ENCODE measurements around the gene TAB3.
A peak's percentile ranks its signal among the peaks of the same experiment; 100 is the strongest.

Gene TAB3

GRCh38 chrX:30900227-30900626, 11.2 kb upstream of the TAB3 start:
- Mint-ChIP-seq H3K4me1 (ENCODE audit: low read depth) (peaks cover 23% of the 10 kb centered on the region), H3K36me3 (ENCODE audit: low read depth) (no peaks in the 10 kb centered on the region), H3K9me3 (no peaks in the 10 kb centered on the region), H3K4me3 (peak overlapping the region; percentile 41), H3K27ac (no peak overlapping the region), H3K27me3 (ENCODE audit: low read depth) (peaks cover 10% of the 10 kb centered on the region)
- DNase-seq (ENCODE audit: low spot score): peak; percentile 16

DNA sequence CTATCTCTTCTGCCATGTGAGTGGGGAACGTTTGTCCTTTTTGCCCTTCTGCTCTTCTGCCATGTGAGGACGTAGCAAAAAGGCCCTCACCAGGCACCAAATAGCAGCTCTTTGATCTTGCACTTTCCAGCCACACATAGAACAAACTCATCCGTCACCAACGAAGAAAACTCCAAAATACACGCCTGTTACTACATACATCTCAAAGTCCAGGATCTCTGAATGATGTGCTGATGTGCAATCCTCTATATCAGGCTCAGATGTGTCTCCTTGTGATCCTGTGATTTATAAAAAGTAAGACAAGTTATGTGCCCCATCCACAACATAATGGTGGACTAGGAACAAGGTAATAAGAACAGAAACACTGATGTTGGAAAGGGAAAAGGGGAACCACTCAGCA, 9.8 kb upstream of the TAB3 start:
- H3K4me1 Mint-ChIP-seq (ENCODE audit: low read depth): peaks cover 18% of the 10 kb centered on the region
- H3K4me3 Mint-ChIP-seq: no peak overlapping the region
- H3K27ac Mint-ChIP-seq: no peak overlapping the region
- H3K27me3 Mint-ChIP-seq (ENCODE audit: low read depth): peaks cover 7% of the 10 kb centered on the region
- no peak for DNase-seq (ENCODE audit: low spot score)
- no peaks in the 10 kb centered on the region for H3K36me3 Mint-ChIP-seq (ENCODE audit: low read depth)
- no peaks in the 10 kb centered on the region for H3K9me3 Mint-ChIP-seq

- no peak overlapping the region for H3K27ac Mint-ChIP-seq
- peaks cover 5% of the 10 kb centered on the region for H3K27me3 Mint-ChIP-seq (ENCODE audit: low read depth)
- peaks cover 18% of the 10 kb centered on the region for H3K4me1 Mint-ChIP-seq (ENCODE audit: low read depth)
- H3K4me3 Mint-ChIP-seq: no peak overlapping the region
- no peak for DNase-seq (ENCODE audit: low spot score)
- H3K36me3 Mint-ChIP-seq (ENCODE audit: low read depth): no peaks in the 10 kb centered on the region
- no peaks in the 10 kb centered on the region for H3K9me3 Mint-ChIP-seq
Observed at GRCh38 chrX:30895370-30895769, 6.3 kb upstream of the TAB3 start.

DNA sequence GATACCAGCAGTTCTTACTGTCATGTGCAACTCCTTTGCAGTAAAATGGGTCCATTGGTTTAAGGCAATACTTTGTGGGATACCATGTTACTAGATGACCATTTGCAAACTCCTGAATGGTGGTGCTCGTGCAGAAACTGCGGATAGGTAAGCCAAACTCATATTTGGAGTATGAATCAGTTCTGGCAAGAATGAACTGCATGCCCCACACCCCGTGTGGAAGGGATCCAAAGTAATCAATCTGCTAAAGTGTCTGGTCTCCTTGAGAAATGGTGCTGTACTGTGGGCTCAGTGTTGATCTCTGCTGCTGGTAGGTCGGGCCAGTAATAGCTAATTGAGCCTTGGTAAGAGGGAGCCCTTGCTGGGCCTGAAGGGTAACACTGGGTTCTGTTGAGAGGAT, 4.2 kb upstream of the TAB3 start:
- H3K9me3 Mint-ChIP-seq: no peaks in the 10 kb centered on the region
- no peak overlapping the region for H3K27ac Mint-ChIP-seq
- peaks cover 7% of the 10 kb centered on the region for H3K4me1 Mint-ChIP-seq (ENCODE audit: low read depth)
- H3K36me3 Mint-ChIP-seq (ENCODE audit: low read depth): no peaks in the 10 kb centered on the region
- H3K27me3 Mint-ChIP-seq (ENCODE audit: low read depth): peaks cover 3% of the 10 kb centered on the region
- no peak for DNase-seq (ENCODE audit: low spot score)
- no peak overlapping the region for H3K4me3 Mint-ChIP-seq

GRCh38 chrX:30892591-30892990, 3.5 kb upstream of the TAB3 start:
- Mint-ChIP-seq H3K27me3 (ENCODE audit: low read depth) (peaks cover 3% of the 10 kb centered on the region), H3K4me3 (no peak overlapping the region), H3K27ac (no peak overlapping the region), H3K9me3 (no peaks in the 10 kb centered on the region), H3K36me3 (ENCODE audit: low read depth) (no peaks in the 10 kb centered on the region), H3K4me1 (ENCODE audit: low read depth) (peaks cover 11% of the 10 kb centered on the region)
- no peak for DNase-seq (ENCODE audit: low spot score)

DNA sequence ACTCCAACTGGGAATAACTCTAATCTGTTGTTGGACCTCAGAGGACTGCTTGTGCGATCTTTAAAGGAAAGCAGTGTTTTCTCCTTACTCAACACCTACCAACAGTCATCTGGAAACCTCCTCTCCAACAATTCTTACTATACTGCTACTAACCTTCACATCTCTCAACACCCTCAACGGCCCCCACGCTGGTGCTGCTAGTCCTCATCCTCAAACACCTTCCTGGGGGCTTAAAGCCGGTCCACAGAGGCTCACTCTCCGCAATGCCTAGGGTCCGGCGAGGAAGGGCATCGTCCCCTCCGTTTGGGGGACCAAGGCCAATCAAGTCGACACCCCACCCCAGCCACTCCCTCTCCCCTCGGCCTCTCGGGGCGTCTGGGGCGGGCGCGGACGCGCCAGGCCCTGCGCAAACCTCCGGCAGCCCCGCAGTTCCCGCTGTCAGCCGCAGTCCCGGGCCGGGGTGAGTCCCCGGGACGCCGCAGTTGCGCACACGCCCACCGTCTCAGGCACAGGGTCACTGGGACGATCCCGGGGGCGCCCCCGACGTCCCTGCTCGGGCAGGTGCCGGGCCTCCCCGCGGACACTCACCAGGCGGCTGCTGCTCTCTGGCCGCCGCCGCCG, 418 bp downstream of the TAB3 start:
- H3K27ac Mint-ChIP-seq: peak overlapping the region; percentile 88
- peak overlapping the region; percentile 86 for H3K4me3 Mint-ChIP-seq
- H3K36me3 Mint-ChIP-seq (ENCODE audit: low read depth): peaks cover 10% of the 10 kb centered on the region
- peaks cover 19% of the 10 kb centered on the region for H3K4me1 Mint-ChIP-seq (ENCODE audit: low read depth)
- H3K9me3 Mint-ChIP-seq: no peaks in the 10 kb centered on the region
- H3K27me3 Mint-ChIP-seq (ENCODE audit: low read depth): no peaks in the 10 kb centered on the region
- DNase-seq (ENCODE audit: low spot score): no peak

GRCh38 chrX:30887721-30888120, 1.3 kb downstream of the TAB3 start:
- Mint-ChIP-seq H3K27me3 (ENCODE audit: low read depth) (no peaks in the 10 kb centered on the region), H3K4me3 (peak overlapping the region; percentile 86), H3K36me3 (ENCODE audit: low read depth) (peaks cover 10% of the 10 kb centered on the region), H3K9me3 (no peaks in the 10 kb centered on the region), H3K27ac (peak overlapping the region; percentile 88), H3K4me1 (ENCODE audit: low read depth) (peaks cover 19% of the 10 kb centered on the region)
- peak; percentile 67 for DNase-seq (ENCODE audit: low spot score)

- H3K27ac Mint-ChIP-seq: no peak overlapping the region
- peaks cover 21% of the 10 kb centered on the region for H3K4me1 Mint-ChIP-seq (ENCODE audit: low read depth)
- H3K9me3 Mint-ChIP-seq: no peaks in the 10 kb centered on the region
- peak overlapping the region; percentile 86 for H3K4me3 Mint-ChIP-seq
- H3K27me3 Mint-ChIP-seq (ENCODE audit: low read depth): no peaks in the 10 kb centered on the region
- H3K36me3 Mint-ChIP-seq (ENCODE audit: low read depth): peaks cover 10% of the 10 kb centered on the region
- DNase-seq (ENCODE audit: low spot score): no peak
Observed at GRCh38 chrX:30887288-30887687, 1.8 kb downstream of the TAB3 start.

DNA sequence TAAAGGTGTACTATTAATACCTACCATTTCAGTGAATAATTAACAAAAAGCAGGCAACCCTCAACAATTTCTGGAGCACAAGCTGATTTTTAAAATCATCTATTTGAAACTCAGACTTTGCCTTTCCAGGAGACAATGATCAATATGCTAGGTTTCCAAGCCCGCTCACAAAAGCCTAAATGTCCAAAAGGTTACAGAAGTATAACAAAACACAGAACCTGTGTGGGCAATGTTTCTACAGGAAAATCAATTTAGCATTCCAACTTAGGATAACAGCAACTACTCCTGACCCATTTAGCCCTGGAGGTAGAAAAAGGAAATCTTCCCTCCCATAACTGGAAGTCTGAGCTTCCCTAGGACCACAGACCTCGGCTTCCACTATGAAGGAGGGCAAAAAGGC, 3.9 kb downstream of the TAB3 start:
- peaks cover 12% of the 10 kb centered on the region for H3K36me3 Mint-ChIP-seq (ENCODE audit: low read depth)
- no peak for DNase-seq (ENCODE audit: low spot score)
- H3K4me1 Mint-ChIP-seq (ENCODE audit: low read depth): peaks cover 26% of the 10 kb centered on the region
- H3K9me3 Mint-ChIP-seq: no peaks in the 10 kb centered on the region
- no peak overlapping the region for H3K27ac Mint-ChIP-seq
- no peaks in the 10 kb centered on the region for H3K27me3 Mint-ChIP-seq (ENCODE audit: low read depth)
- no peak overlapping the region for H3K4me3 Mint-ChIP-seq

- Mint-ChIP-seq H3K36me3 (ENCODE audit: low read depth) (peaks cover 12% of the 10 kb centered on the region), H3K27me3 (ENCODE audit: low read depth) (no peaks in the 10 kb centered on the region), H3K27ac (no peak overlapping the region), H3K4me1 (ENCODE audit: low read depth) (peaks cover 25% of the 10 kb centered on the region), H3K9me3 (no peaks in the 10 kb centered on the region), H3K4me3 (no peak overlapping the region)
- DNase-seq (ENCODE audit: low spot score): no peak
Observed at GRCh38 chrX:30883138-30883537, 5.9 kb downstream of the TAB3 start.

DNA sequence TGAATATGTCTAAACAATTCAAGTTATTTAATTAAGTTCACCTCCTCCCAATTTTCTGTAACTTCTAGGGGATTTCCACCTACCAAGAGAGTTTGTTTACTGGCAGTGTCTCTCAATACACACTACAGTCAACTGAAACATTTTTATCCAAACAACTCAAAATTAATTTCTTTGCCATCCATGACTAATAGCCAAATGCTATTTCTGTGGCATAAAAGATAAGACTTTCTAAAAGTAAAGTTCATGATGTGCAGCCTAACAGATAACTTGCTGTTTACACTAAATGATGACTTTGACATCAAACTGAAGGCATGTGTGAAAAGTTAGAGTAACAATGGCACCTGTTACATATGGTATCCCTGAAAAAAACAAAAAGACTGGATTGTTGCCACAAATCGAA, 7.3 kb downstream of the TAB3 start:
- no peaks in the 10 kb centered on the region for H3K9me3 Mint-ChIP-seq
- peaks cover 17% of the 10 kb centered on the region for H3K4me1 Mint-ChIP-seq (ENCODE audit: low read depth)
- no peak for DNase-seq (ENCODE audit: low spot score)
- H3K36me3 Mint-ChIP-seq (ENCODE audit: low read depth): peaks cover 12% of the 10 kb centered on the region
- no peak overlapping the region for H3K27ac Mint-ChIP-seq
- no peaks in the 10 kb centered on the region for H3K27me3 Mint-ChIP-seq (ENCODE audit: low read depth)
- H3K4me3 Mint-ChIP-seq: no peak overlapping the region

- H3K27ac Mint-ChIP-seq: no peak overlapping the region
- no peak overlapping the region for H3K4me3 Mint-ChIP-seq
- no peaks in the 10 kb centered on the region for H3K27me3 Mint-ChIP-seq (ENCODE audit: low read depth)
- H3K36me3 Mint-ChIP-seq (ENCODE audit: low read depth): peaks cover 12% of the 10 kb centered on the region
- no peak for DNase-seq (ENCODE audit: low spot score)
- H3K9me3 Mint-ChIP-seq: no peaks in the 10 kb centered on the region
- peaks cover 18% of the 10 kb centered on the region for H3K4me1 Mint-ChIP-seq (ENCODE audit: low read depth)
Observed at GRCh38 chrX:30881390-30881789, 7.7 kb downstream of the TAB3 start.

GRCh38 chrX:30880058-30880457, 9.0 kb downstream of the TAB3 start:
- H3K9me3 Mint-ChIP-seq: no peaks in the 10 kb centered on the region
- H3K27ac Mint-ChIP-seq: no peak overlapping the region
- DNase-seq (ENCODE audit: low spot score): no peak
- H3K27me3 Mint-ChIP-seq (ENCODE audit: low read depth): no peaks in the 10 kb centered on the region
- H3K4me1 Mint-ChIP-seq (ENCODE audit: low read depth): peaks cover 13% of the 10 kb centered on the region
- H3K4me3 Mint-ChIP-seq: no peak overlapping the region
- H3K36me3 Mint-ChIP-seq (ENCODE audit: low read depth): peaks cover 6% of the 10 kb centered on the region

DNA sequence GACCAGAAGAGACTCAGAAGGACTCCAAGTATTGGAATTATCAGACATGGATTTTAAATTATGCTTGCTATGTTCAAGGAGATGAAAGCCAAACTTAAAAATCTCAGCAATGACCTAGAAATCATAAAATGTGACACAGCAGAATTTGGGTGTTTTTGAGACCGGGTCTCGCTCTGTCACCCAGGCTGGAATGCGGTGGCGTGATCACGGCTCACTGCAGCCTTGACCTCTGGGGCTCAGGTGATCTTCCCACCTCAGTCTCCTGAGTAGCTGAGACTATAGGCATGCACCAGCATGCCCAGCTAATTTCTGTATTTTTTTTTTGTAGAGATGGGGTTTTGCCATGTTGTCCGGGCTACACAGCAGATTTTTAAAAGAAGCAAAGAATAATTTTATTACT, 12.7 kb downstream of the TAB3 start:
- H3K9me3 Mint-ChIP-seq: no peaks in the 10 kb centered on the region
- no peak overlapping the region for H3K27ac Mint-ChIP-seq
- no peaks in the 10 kb centered on the region for H3K27me3 Mint-ChIP-seq (ENCODE audit: low read depth)
- H3K36me3 Mint-ChIP-seq (ENCODE audit: low read depth): peaks cover 4% of the 10 kb centered on the region
- H3K4me3 Mint-ChIP-seq: no peak overlapping the region
- peaks cover 11% of the 10 kb centered on the region for H3K4me1 Mint-ChIP-seq (ENCODE audit: low read depth)
- no peak for DNase-seq (ENCODE audit: low spot score)

DNA sequence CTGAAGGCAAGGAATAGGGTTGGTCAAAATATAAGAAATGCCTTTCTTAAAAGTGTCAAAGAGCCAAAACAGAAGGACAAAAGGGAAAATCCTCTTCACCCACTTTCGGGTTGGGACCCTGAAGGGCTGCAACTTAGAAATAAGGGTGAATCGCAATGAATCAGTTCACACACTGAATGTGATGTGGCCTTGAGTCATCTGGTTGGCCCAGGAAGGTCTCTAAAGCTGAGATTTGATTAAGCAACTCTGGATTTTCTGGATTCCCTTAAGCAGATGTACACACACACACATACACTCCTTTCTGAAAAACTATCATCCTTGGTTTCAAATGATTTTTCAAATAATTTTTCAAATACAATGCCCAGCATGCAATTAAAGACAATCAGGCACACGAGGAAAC, 13.1 kb downstream of the TAB3 start:
- no peak overlapping the region for H3K4me3 Mint-ChIP-seq
- H3K4me1 Mint-ChIP-seq (ENCODE audit: low read depth): peaks cover 11% of the 10 kb centered on the region
- H3K36me3 Mint-ChIP-seq (ENCODE audit: low read depth): peaks cover 2% of the 10 kb centered on the region
- H3K27ac Mint-ChIP-seq: no peak overlapping the region
- DNase-seq (ENCODE audit: low spot score): no peak
- H3K9me3 Mint-ChIP-seq: no peaks in the 10 kb centered on the region
- no peaks in the 10 kb centered on the region for H3K27me3 Mint-ChIP-seq (ENCODE audit: low read depth)
